SK-N-SH treated with all-trans-retinoic acid at 6 μM for 48 hours (cell line): Measurements from ENCODE around the gene ATP1B1.

Source experiments
- CSDC2 ChIP-seq: fragments of 250-450 bp; sonication (Bioruptor Pico); IDR thresholded peaks from 2 replicates; pipeline ENCODE4 v1.5.0; 2020; ENCODE audit warnings: mild to moderate bottlenecking, moderate library complexity
- ISL1 ChIP-seq: fragments of 250-450 bp; sonication (Bioruptor Pico); IDR thresholded peaks from 2 replicates; pipeline ENCODE4 v2.1.2; 2022; ENCODE audit warnings: mild to moderate bottlenecking, moderate library complexity
- PATZ1 ChIP-seq: fragments of 250-450 bp; sonication (Bioruptor Pico); IDR thresholded peaks from 2 replicates; pipeline ENCODE4 v1.8.0; 2020; ENCODE audit warnings: mild to moderate bottlenecking, moderate library complexity, borderline replicate concordance
- TCF4 ChIP-seq: fragments of 250-450 bp; sonication (Bioruptor Pico); IDR thresholded peaks from 2 replicates; pipeline ENCODE4 v1.8.0; 2021; ENCODE audit warnings: mild to moderate bottlenecking, moderate library complexity, borderline replicate concordance
- ZFP30 ChIP-seq: fragments of 450-650 bp; formaldehyde crosslinking; IDR thresholded peaks from 2 replicates; pipeline ENCODE4 v1.5.0; 2022; ENCODE audit warnings: mild to moderate bottlenecking, moderate library complexity
- ZNF70 ChIP-seq: fragments of 450-650 bp; formaldehyde crosslinking; IDR thresholded peaks from 2 replicates; pipeline ENCODE4 v1.5.0; 2020; ENCODE audit warnings: mild to moderate bottlenecking, moderate library complexity
- TF ChIP-seq, protein P1 (sequence below): fragments of 250-450 bp; sonication (Bioruptor Pico); IDR thresholded peaks from 2 replicates; pipeline ENCODE4 v1.5.0; 2020; ENCODE audit warnings: mild to moderate bottlenecking, moderate library complexity
- TF ChIP-seq, protein P2 (sequence below): fragments of 250-450 bp; sonication (Bioruptor Pico); IDR thresholded peaks from 2 replicates; pipeline ENCODE4 v1.5.1; 2020; ENCODE audit warnings: low read depth, mild to moderate bottlenecking, moderate library complexity
- TF ChIP-seq, protein P3 (sequence below): fragments of 250-450 bp; sonication (Bioruptor Pico); IDR thresholded peaks from 2 replicates; pipeline ENCODE4 v1.8.0; 2021; ENCODE audit warnings: low read depth, mild to moderate bottlenecking, moderate library complexity, borderline replicate concordance

DNA sequence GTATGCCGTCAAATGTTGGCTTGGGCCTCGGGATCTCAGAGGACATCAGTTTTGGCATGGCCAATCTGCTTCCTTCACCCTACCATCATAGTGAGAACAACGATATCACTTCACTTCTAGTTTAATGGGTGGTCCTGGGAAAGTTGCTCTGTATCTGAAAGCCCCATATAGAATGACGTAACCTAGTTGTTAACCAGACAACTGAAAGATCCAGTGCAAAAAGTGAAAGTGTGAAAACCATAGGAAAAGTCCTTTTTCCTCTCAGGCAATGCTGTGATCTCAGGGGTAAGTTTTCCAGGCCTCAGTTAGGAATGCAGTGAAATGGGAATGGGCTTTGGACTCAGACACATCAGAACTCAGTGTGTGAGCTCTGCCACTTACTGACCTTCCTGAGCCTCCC, 18.6 kb upstream of the ATP1B1 start:
- TF ChIP-seq PATZ1 (no peak), TCF4 (CRISPR knock-in tag) (no peak), CSDC2 (CRISPR knock-in tag) (no peak), ZFP30 (CRISPR knock-in tag) (no peak), ZNF70 (no peak), ISL1 (no peak)
- TF ChIP-seq, protein P1, sequence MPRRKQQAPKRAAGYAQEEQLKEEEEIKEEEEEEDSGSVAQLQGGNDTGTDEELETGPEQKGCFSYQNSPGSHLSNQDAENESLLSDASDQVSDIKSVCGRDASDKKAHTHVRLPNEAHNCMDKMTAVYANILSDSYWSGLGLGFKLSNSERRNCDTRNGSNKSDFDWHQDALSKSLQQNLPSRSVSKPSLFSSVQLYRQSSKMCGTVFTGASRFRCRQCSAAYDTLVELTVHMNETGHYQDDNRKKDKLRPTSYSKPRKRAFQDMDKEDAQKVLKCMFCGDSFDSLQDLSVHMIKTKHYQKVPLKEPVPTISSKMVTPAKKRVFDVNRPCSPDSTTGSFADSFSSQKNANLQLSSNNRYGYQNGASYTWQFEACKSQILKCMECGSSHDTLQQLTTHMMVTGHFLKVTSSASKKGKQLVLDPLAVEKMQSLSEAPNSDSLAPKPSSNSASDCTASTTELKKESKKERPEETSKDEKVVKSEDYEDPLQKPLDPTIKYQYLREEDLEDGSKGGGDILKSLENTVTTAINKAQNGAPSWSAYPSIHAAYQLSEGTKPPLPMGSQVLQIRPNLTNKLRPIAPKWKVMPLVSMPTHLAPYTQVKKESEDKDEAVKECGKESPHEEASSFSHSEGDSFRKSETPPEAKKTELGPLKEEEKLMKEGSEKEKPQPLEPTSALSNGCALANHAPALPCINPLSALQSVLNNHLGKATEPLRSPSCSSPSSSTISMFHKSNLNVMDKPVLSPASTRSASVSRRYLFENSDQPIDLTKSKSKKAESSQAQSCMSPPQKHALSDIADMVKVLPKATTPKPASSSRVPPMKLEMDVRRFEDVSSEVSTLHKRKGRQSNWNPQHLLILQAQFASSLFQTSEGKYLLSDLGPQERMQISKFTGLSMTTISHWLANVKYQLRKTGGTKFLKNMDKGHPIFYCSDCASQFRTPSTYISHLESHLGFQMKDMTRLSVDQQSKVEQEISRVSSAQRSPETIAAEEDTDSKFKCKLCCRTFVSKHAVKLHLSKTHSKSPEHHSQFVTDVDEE (CRISPR knock-in tag) = no peak
- TF ChIP-seq, protein P2, sequence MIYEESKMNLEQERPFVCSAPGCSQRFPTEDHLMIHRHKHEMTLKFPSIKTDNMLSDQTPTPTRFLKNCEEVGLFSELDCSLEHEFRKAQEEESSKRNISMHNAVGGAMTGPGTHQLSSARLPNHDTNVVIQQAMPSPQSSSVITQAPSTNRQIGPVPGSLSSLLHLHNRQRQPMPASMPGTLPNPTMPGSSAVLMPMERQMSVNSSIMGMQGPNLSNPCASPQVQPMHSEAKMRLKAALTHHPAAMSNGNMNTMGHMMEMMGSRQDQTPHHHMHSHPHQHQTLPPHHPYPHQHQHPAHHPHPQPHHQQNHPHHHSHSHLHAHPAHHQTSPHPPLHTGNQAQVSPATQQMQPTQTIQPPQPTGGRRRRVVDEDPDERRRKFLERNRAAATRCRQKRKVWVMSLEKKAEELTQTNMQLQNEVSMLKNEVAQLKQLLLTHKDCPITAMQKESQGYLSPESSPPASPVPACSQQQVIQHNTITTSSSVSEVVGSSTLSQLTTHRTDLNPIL = no peak
- TF ChIP-seq, protein P3, sequence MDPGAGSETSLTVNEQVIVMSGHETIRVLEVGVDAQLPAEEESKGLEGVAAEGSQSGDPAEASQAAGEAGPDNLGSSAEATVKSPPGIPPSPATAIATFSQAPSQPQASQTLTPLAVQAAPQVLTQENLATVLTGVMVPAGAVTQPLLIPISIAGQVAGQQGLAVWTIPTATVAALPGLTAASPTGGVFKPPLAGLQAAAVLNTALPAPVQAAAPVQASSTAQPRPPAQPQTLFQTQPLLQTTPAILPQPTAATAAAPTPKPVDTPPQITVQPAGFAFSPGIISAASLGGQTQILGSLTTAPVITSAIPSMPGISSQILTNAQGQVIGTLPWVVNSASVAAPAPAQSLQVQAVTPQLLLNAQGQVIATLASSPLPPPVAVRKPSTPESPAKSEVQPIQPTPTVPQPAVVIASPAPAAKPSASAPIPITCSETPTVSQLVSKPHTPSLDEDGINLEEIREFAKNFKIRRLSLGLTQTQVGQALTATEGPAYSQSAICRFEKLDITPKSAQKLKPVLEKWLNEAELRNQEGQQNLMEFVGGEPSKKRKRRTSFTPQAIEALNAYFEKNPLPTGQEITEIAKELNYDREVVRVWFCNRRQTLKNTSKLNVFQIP = no peak
